ENCODE results near the gene MAPRE2. TPM values are rescaled to one million over a fixed set of nuclear protein-coding genes. Genes with fewer than 3 reads are reported as not detected.

The MAPRE2 gene
- total RNA-seq, 2 donors from 2014 or later, result 25.5 to 32.2 TPM

DNA sequence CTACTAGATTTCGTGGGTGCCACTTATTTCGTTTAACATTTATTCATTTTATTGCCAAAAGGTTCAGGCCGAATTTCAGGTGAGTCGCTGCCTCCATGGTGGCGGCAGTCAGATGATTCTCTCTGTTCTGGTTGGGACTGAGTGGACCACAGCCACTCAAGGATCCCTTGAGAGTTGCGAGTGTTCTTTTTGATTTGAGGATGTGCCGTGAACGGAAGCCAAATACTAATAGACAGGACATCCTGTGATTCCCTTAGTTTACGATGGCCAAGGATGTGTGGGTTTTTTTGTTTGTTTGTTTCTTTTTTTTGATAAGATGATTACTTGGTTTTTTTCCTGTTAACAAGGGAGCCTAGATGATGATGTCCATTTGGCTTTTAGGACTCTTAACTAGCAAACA lies 13.2 kb downstream of the MAPRE2 start:
- no peak overlapping the region for H3K4me3 ChIP-seq
- no peaks in the 10 kb centered on the region for H3K36me3 ChIP-seq
- H3K9me3 ChIP-seq, result no peaks in the 10 kb centered on the region
- TF ChIP-seq, protein P1, sequence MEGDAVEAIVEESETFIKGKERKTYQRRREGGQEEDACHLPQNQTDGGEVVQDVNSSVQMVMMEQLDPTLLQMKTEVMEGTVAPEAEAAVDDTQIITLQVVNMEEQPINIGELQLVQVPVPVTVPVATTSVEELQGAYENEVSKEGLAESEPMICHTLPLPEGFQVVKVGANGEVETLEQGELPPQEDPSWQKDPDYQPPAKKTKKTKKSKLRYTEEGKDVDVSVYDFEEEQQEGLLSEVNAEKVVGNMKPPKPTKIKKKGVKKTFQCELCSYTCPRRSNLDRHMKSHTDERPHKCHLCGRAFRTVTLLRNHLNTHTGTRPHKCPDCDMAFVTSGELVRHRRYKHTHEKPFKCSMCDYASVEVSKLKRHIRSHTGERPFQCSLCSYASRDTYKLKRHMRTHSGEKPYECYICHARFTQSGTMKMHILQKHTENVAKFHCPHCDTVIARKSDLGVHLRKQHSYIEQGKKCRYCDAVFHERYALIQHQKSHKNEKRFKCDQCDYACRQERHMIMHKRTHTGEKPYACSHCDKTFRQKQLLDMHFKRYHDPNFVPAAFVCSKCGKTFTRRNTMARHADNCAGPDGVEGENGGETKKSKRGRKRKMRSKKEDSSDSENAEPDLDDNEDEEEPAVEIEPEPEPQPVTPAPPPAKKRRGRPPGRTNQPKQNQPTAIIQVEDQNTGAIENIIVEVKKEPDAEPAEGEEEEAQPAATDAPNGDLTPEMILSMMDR (IDR thresholded peaks at IDR 0.05), result no peak
- intact Hi-C loops (cut with DNase I), result no loop called here
- H3K9ac ChIP-seq (ENCODE audit: low read depth in 2 of 2, low read length in 2 of 2), result no peak overlapping the region
- H3K27me3 ChIP-seq, result no peaks in the 10 kb centered on the region
- H3K4me1 ChIP-seq, result no peaks in the 10 kb centered on the region
- H3K27ac ChIP-seq, result no peak overlapping the region
- DNase-seq, result no peak

DNA sequence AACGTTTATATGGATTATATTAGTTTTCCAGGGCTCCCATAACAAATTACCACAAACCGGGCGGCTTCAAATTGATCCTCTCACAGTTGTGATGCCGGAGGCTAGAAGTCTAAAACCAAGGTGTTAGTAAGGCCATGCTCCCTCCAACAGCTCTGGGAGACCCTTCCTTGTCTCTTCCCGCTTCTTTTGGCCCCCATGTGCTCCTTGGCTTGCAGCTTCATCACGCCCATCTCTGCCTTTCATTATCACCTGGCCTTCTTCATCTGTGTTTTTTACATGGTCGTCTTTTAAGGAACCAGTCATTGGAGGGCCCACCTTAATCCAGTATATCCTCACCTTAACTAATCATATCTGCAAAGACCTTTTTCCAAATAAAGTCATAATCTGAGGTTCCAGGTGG lies 13.9 kb downstream of the MAPRE2 start:
- Histone ChIP-seq H3K9ac (ENCODE audit: low read depth in 2 of 2, low read length in 2 of 2) (no peak overlapping the region), H3K27me3 (no peaks in the 10 kb centered on the region), H3K4me3 (no peak overlapping the region), H3K9me3 (no peaks in the 10 kb centered on the region), H3K36me3 (no peaks in the 10 kb centered on the region), H3K4me1 (no peaks in the 10 kb centered on the region), H3K27ac (no peak overlapping the region)
- intact Hi-C loops (cut with DNase I), result no loop called here
- TF ChIP-seq, protein P1 (IDR thresholded peaks at IDR 0.05), result no peak
- no peak for DNase-seq

DNA sequence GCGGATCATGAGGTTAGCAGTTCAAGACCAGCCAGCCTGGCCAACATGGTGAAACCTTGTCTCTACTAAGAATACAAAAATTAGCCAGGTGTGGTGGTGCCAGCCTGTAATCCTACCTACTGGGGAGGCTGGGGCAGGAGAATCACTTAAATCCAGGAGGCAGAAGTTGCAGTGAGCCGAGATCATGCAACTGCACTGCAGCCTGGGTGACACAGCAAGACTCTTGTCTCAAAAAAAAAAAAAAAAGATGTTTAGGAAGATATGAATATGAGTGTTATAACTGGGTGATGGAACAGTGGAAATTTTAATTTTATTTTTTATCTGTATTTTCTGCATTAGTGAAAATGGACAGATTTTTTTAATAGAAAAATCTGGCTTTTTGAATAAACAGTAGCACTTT lies 14.5 kb downstream of the MAPRE2 start:
- H3K9me3 ChIP-seq, result no peaks in the 10 kb centered on the region
- intact Hi-C loops (cut with DNase I), result no loop called here
- H3K9ac ChIP-seq (ENCODE audit: low read depth in 2 of 2, low read length in 2 of 2), result no peak overlapping the region
- TF ChIP-seq, protein P1 (IDR thresholded peaks at IDR 0.05), result no peak
- no peak overlapping the region for H3K27ac ChIP-seq
- H3K4me3 ChIP-seq, result no peak overlapping the region
- H3K36me3 ChIP-seq, result no peaks in the 10 kb centered on the region
- DNase-seq, result no peak
- H3K4me1 ChIP-seq, result no peaks in the 10 kb centered on the region
- no peaks in the 10 kb centered on the region for H3K27me3 ChIP-seq

DNA sequence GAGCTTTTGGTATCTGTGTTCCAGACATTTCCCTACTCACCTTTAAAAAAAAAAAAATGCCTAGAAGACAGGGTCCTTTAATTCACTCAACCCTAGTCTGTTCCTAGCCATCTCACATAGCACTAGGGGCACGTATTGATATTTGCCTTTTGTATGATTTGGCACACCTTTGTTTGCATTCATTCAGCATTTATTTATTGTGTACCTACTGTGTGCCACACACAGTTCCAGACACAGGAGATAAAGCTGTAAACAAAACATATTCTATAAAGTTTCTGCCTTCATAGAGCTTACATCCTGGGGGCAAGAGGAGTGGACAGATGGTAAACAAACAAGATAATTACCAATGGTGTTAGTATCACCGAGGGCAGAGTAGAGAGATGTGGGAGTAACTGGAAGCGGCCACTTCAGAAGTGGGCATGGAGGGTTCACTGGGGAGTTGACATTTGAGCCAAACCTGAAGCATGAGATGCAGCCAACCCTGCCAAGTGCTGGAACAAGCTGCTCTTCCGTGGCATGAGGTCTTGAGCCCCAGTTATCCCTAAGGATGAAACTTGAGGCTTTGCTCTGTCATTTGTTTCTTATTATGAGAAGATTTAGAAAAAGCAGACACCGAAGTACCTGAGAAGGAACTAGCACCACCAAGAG lies 18.2 kb downstream of the MAPRE2 start:
- H3K27ac ChIP-seq, result no peak overlapping the region
- H3K9ac ChIP-seq (ENCODE audit: low read depth in 2 of 2, low read length in 2 of 2), result no peak overlapping the region
- no peaks in the 10 kb centered on the region for H3K4me1 ChIP-seq
- TF ChIP-seq, protein P1 (IDR thresholded peaks at IDR 0.05), result no peak
- DNase-seq, result no peak
- intact Hi-C loops (cut with DNase I), result no loop called here
- no peaks in the 10 kb centered on the region for H3K27me3 ChIP-seq
- no peaks in the 10 kb centered on the region for H3K36me3 ChIP-seq
- H3K4me3 ChIP-seq, result no peak overlapping the region
- no peaks in the 10 kb centered on the region for H3K9me3 ChIP-seq

DNA sequence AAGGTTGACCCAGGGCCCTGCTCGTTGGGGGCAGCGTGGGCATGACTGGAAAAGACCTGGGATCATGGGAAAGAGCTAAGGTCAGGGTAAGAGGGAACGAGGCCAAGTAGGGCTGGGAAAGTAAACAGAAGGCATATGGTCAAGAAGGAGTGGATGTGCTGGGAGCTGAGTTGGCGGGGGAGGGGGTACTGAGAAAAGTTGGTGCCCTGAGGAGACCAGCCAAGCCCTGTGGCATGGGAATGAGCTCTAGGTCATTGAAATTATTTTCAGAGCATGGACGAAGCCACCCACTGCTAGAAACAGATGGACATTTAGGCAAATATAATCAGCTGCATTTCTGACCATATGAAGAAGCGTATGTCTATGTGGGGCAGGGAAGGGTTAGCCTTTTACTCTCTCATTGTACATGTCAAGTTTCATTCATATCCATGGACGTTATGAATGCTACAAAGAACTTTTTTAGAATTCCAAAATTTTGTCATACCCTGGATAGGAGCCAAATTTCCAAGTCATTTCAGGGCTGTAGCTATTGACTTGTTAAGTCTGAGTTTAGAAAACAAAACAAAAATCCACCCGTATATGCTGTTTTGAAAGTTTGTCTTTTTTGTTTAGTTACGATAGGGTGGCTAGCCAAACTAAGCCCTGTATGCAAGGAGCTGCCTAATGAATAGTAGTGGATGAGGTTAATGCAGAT lies 19.1 kb downstream of the MAPRE2 start:
- Histone ChIP-seq H3K36me3 (no peaks in the 10 kb centered on the region), H3K27me3 (no peaks in the 10 kb centered on the region), H3K9me3 (no peaks in the 10 kb centered on the region), H3K27ac (no peak overlapping the region), H3K4me3 (no peak overlapping the region), H3K9ac (ENCODE audit: low read depth in 2 of 2, low read length in 2 of 2) (no peak overlapping the region), H3K4me1 (no peaks in the 10 kb centered on the region)
- intact Hi-C loops (cut with DNase I), result loop anchor here (5.0 kb wide), 1 partner anchor 57 kb away; no protein-coding TSS in a partner anchor
- DNase-seq, result peak; percentile 44
- TF ChIP-seq, protein P1 (IDR thresholded peaks at IDR 0.05), result no peak
